GM12878 (cell line): ENCODE results near the gene PEX6. TPM values are rescaled to one million over a fixed set of nuclear protein-coding genes. Genes with fewer than 3 reads are reported as not detected.
A peak's percentile ranks its signal among the peaks of the same experiment; 100 is the strongest.

Source experiments
- HDAC6 ChIP-seq: fragments of 200-600 bp; sonication (generic); IDR thresholded peaks from one replicate; pipeline ENCODE4 v1.8.0; 2017; ENCODE audit warnings: antibody characterized with exemption; ENCODE audit not compliant: unreplicated experiment
- KLF5 ChIP-seq: fragments of 450-650 bp; IDR thresholded peaks from 2 replicates; pipeline ENCODE4 v1.6.1; 2014; ENCODE audit warnings: mild to moderate bottlenecking; ENCODE audit not compliant: partially characterized antibody
- SIX5 ChIP-seq: IDR thresholded peaks from 2 replicates; pipeline ENCODE4 v1.6.1; 2011; ENCODE audit warnings: mild to moderate bottlenecking, low read depth, low read length, moderate library complexity; ENCODE audit not compliant: severe bottlenecking
- SRF ChIP-seq, 2 experiments: IDR thresholded peaks; 2 replicates each; pipeline ENCODE4 v1.6.1; 2011; ENCODE audit warnings: low read depth in 2 of 2, low read length in 2 of 2, mild to moderate bottlenecking in 1 of 2, moderate library complexity in 1 of 2
- TAF1 ChIP-seq: IDR thresholded peaks from 2 replicates; pipeline ENCODE4 v1.6.1; 2011; ENCODE audit warnings: mild to moderate bottlenecking, low read depth, low read length, borderline replicate concordance
- ZNF207 ChIP-seq: fragments of 450-650 bp; IDR thresholded peaks from 2 replicates; pipeline ENCODE4 v1.6.1; 2014; ENCODE audit warnings: antibody characterized with exemption, mild to moderate bottlenecking, borderline replicate concordance
- ZNF384 ChIP-seq: IDR thresholded peaks from 2 replicates; pipeline ENCODE4 v1.6.1; 2012; ENCODE audit warnings: low read depth, mild to moderate bottlenecking, low read length, improper control_type of control experiment, borderline replicate concordance
- polyA plus RNA-seq, 11 experiments: library from polyadenylated mRNA; depleted of rRNA in 4 of 11; unstranded in 6 of 11; stranded (reverse) in 5 of 11; fragments of >200 nt; fragmentation: Nextera tagmentation in 4 of 11; fragmentation: Illumina TruSeq in 1 of 11; extraction: Ambion mirVana in 4 of 11; extraction: Trizol in 1 of 11; gene quantifications; 1 replicate in 1 of 11; 2 replicates in 10 of 11; pipeline versions ENCODE4 v1.2.1 to v1.2.3, GENCODE V29; 2011 to 2016; ENCODE audit warnings: inconsistent platforms in 2 of 11, missing spikeins in 2 of 11, low read depth in 1 of 11
- total RNA-seq, 4 experiments: library from RNA; depleted of rRNA in 3 of 4; stranded (reverse); fragments of >200 nt in 3 of 4; fragmentation: Illumina TruSeq in 1 of 4; extraction: Trizol in 1 of 4; gene quantifications; 2 replicates each; pipeline versions ENCODE4 v1.2.1 to v1.2.3, GENCODE V29; 2013 to 2021
- TF ChIP-seq, protein P1 (sequence below): fragments of 450-650 bp; IDR thresholded peaks from 2 replicates; pipeline ENCODE4 v1.6.1; 2018; ENCODE audit warnings: mild to moderate bottlenecking, low read depth, moderate library complexity; ENCODE audit not compliant: partially characterized antibody
- TF ChIP-seq, protein P2 (sequence below): IDR thresholded peaks from 2 replicates; pipeline ENCODE4 v1.6.1; 2012; ENCODE audit warnings: low read length, inconsistent platforms
- TF ChIP-seq, protein P3 (sequence below): fragments of 450-650 bp; IDR thresholded peaks from 2 replicates; pipeline ENCODE4 v1.6.1; 2017; ENCODE audit warnings: mild to moderate bottlenecking, moderate library complexity
- TF ChIP-seq, protein P4 (sequence below): IDR thresholded peaks from 2 replicates; pipeline ENCODE4 v1.6.1; 2011; ENCODE audit warnings: borderline replicate concordance, low read depth, mild to moderate bottlenecking, moderate library complexity, mixed read lengths, low read length; ENCODE audit not compliant: insufficient read depth; ENCODE audit errors: extremely low read length
- TF ChIP-seq, protein P5 (sequence below): fragments of 450-650 bp; formaldehyde crosslinking; IDR thresholded peaks from 2 replicates; pipeline ENCODE4 v1.5.0; 2022; ENCODE audit warnings: mild to moderate bottlenecking, missing genetic modification characterization
- TF ChIP-seq, protein P6 (sequence below): fragments of 150-350 bp; IDR thresholded peaks from 2 replicates; pipeline ENCODE4 v1.6.1; 2014; ENCODE audit warnings: mild to moderate bottlenecking, low read depth, low read length

PEX6 gene
- total and polyA plus RNA-seq, 10 of the 15 experiments (the other 5 are each of a cell fraction or from before 2014, with no cell fraction given): 0.39 to 21.1 (median 7.8) TPM

DNA sequence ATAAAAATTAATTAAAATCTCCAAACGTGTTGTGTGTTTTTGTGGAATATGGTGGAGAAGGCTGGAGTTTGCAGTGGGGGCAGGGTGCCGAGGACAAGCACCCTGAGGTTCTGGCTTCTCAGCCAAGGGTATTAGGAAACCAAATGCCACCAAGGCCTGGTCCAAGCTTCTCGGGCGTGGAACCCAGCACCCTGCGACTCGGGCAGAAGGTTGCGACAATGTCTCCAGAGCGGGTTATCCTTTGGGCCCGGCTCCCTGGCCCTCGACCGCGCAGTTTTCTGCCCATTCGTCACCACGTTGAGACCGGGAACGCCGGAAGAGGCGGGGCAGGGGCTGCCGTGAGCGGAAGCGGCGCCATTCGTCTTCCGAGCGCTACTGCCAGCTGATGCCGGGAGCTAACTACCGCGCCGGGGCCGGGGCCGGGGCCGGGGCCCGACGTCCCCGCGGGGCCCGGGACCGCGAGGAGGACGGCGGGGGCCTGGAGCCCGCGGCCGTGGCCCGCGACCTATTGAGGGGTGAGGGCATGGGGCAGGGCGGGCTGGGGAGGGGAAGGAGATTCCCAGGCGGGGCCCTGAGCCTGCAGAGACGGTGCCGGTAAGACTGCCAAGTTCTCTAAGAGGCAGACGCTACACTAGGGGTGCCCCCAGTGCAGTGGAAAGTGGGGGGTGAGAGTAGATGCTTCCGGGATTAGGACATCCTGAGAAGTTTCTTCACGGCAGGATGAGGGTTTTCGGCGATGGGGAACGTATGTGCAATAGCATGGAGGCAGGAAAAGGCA, 42.5 kb upstream of the PEX6 start, which contains the start of gene RRP36 (continued):
- TF ChIP-seq, protein P1, sequence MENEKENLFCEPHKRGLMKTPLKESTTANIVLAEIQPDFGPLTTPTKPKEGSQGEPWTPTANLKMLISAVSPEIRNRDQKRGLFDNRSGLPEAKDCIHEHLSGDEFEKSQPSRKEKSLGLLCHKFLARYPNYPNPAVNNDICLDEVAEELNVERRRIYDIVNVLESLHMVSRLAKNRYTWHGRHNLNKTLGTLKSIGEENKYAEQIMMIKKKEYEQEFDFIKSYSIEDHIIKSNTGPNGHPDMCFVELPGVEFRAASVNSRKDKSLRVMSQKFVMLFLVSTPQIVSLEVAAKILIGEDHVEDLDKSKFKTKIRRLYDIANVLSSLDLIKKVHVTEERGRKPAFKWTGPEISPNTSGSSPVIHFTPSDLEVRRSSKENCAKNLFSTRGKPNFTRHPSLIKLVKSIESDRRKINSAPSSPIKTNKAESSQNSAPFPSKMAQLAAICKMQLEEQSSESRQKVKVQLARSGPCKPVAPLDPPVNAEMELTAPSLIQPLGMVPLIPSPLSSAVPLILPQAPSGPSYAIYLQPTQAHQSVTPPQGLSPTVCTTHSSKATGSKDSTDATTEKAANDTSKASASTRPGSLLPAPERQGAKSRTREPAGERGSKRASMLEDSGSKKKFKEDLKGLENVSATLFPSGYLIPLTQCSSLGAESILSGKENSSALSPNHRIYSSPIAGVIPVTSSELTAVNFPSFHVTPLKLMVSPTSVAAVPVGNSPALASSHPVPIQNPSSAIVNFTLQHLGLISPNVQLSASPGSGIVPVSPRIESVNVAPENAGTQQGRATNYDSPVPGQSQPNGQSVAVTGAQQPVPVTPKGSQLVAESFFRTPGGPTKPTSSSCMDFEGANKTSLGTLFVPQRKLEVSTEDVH: peak; percentile 51
- TF ChIP-seq HDAC6: no peak
- peak; percentile 64; the same call in 1 of the 2 replicates for TF ChIP-seq TAF1
- TF ChIP-seq ZNF207: 0 out of 2 replicates have a peak, but pooled peaks have one; percentile 23
- TF ChIP-seq, protein P2, sequence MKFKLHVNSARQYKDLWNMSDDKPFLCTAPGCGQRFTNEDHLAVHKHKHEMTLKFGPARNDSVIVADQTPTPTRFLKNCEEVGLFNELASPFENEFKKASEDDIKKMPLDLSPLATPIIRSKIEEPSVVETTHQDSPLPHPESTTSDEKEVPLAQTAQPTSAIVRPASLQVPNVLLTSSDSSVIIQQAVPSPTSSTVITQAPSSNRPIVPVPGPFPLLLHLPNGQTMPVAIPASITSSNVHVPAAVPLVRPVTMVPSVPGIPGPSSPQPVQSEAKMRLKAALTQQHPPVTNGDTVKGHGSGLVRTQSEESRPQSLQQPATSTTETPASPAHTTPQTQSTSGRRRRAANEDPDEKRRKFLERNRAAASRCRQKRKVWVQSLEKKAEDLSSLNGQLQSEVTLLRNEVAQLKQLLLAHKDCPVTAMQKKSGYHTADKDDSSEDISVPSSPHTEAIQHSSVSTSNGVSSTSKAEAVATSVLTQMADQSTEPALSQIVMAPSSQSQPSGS: no peak
- no peak for TF ChIP-seq KLF5
- TF ChIP-seq SIX5: no peak
- TF ChIP-seq ZNF384: no peak
- no peak for TF ChIP-seq SRF (IDR thresholded peaks at IDR 0.05; ENCODE audit: low read depth in 2 of 2, low read length in 2 of 2)
- TF ChIP-seq, protein P3, sequence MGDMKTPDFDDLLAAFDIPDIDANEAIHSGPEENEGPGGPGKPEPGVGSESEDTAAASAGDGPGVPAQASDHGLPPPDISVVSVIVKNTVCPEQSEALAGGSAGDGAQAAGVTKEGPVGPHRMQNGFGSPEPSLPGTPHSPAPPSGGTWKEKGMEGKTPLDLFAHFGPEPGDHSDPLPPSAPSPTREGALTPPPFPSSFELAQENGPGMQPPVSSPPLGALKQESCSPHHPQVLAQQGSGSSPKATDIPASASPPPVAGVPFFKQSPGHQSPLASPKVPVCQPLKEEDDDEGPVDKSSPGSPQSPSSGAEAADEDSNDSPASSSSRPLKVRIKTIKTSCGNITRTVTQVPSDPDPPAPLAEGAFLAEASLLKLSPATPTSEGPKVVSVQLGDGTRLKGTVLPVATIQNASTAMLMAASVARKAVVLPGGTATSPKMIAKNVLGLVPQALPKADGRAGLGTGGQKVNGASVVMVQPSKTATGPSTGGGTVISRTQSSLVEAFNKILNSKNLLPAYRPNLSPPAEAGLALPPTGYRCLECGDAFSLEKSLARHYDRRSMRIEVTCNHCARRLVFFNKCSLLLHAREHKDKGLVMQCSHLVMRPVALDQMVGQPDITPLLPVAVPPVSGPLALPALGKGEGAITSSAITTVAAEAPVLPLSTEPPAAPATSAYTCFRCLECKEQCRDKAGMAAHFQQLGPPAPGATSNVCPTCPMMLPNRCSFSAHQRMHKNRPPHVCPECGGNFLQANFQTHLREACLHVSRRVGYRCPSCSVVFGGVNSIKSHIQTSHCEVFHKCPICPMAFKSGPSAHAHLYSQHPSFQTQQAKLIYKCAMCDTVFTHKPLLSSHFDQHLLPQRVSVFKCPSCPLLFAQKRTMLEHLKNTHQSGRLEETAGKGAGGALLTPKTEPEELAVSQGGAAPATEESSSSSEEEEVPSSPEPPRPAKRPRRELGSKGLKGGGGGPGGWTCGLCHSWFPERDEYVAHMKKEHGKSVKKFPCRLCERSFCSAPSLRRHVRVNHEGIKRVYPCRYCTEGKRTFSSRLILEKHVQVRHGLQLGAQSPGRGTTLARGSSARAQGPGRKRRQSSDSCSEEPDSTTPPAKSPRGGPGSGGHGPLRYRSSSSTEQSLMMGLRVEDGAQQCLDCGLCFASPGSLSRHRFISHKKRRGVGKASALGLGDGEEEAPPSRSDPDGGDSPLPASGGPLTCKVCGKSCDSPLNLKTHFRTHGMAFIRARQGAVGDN: peak; percentile 81
- TF ChIP-seq, protein P4, sequence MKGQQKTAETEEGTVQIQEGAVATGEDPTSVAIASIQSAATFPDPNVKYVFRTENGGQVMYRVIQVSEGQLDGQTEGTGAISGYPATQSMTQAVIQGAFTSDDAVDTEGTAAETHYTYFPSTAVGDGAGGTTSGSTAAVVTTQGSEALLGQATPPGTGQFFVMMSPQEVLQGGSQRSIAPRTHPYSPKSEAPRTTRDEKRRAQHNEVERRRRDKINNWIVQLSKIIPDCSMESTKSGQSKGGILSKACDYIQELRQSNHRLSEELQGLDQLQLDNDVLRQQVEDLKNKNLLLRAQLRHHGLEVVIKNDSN: no peak
- TF ChIP-seq, protein P5, sequence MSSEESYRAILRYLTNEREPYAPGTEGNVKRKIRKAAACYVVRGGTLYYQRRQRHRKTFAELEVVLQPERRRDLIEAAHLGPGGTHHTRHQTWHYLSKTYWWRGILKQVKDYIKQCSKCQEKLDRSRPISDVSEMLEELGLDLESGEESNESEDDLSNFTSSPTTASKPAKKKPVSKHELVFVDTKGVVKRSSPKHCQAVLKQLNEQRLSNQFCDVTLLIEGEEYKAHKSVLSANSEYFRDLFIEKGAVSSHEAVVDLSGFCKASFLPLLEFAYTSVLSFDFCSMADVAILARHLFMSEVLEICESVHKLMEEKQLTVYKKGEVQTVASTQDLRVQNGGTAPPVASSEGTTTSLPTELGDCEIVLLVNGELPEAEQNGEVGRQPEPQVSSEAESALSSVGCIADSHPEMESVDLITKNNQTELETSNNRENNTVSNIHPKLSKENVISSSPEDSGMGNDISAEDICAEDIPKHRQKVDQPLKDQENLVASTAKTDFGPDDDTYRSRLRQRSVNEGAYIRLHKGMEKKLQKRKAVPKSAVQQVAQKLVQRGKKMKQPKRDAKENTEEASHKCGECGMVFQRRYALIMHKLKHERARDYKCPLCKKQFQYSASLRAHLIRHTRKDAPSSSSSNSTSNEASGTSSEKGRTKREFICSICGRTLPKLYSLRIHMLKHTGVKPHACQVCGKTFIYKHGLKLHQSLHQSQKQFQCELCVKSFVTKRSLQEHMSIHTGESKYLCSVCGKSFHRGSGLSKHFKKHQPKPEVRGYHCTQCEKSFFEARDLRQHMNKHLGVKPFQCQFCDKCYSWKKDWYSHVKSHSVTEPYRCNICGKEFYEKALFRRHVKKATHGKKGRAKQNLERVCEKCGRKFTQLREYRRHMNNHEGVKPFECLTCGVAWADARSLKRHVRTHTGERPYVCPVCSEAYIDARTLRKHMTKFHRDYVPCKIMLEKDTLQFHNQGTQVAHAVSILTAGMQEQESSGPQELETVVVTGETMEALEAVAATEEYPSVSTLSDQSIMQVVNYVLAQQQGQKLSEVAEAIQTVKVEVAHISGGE (CRISPR knock-in tag): no peak
- TF ChIP-seq, protein P6, sequence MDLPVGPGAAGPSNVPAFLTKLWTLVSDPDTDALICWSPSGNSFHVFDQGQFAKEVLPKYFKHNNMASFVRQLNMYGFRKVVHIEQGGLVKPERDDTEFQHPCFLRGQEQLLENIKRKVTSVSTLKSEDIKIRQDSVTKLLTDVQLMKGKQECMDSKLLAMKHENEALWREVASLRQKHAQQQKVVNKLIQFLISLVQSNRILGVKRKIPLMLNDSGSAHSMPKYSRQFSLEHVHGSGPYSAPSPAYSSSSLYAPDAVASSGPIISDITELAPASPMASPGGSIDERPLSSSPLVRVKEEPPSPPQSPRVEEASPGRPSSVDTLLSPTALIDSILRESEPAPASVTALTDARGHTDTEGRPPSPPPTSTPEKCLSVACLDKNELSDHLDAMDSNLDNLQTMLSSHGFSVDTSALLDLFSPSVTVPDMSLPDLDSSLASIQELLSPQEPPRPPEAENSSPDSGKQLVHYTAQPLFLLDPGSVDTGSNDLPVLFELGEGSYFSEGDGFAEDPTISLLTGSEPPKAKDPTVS: no peak
